T-helper 2 cell (primary cell): ENCODE measurements around the gene HELZ.
"Not testable (repeated sequence)": the region's sequence is repeated elsewhere in the genome, so short reads cannot be mapped to it uniquely, and the experiment has no call there.

ENCODE experiments used
- DNase-seq, 5 experiments: peaks; one replicate each; pipeline versions ENCODE4 v3.0.0 to v3.0.0-alpha.2; 2012 to 2022

HELZ gene

GRCh38 chr17:67142030-67142429, 103.0 kb downstream of the HELZ start:
- DNase-seq = not testable (repeated sequence)

- DNase-seq = no peak
Observed at GRCh38 chr17:67139784-67140665, 105.0 kb downstream of the HELZ start.

GRCh38 chr17:67139289-67139688, 105.7 kb downstream of the HELZ start:
- no peak for DNase-seq

- no peak for DNase-seq
Observed at GRCh38 chr17:67138392-67138791, 106.6 kb downstream of the HELZ start.

GRCh38 chr17:67137860-67138259, 107.1 kb downstream of the HELZ start:
- peak in 2 of 5 experiments; percentile 19 to 47 for DNase-seq

GRCh38 chr17:67137026-67137370, 108.0 kb downstream of the HELZ start:
- no peak for DNase-seq

- no peak for DNase-seq
Observed at GRCh38 chr17:67136191-67137025, 108.6 kb downstream of the HELZ start.

- DNase-seq = no peak
Observed at GRCh38 chr17:67133161-67133560, 111.8 kb downstream of the HELZ start.

- DNase-seq = no peak
Observed at GRCh38 chr17:67132366-67132765, 112.6 kb downstream of the HELZ start.

GRCh38 chr17:67130768-67131167, 114.2 kb downstream of the HELZ start:
- no peak for DNase-seq

- no peak for DNase-seq
Observed at GRCh38 chr17:67129283-67129682, 115.7 kb downstream of the HELZ start.

GRCh38 chr17:67128700-67129099, 116.3 kb downstream of the HELZ start:
- no peak for DNase-seq

- no peak for DNase-seq
Observed at GRCh38 chr17:67127925-67128324, 117.1 kb downstream of the HELZ start.

GRCh38 chr17:67126983-67127382, 118.0 kb downstream of the HELZ start:
- no peak for DNase-seq

GRCh38 chr17:67126543-67126942, 118.5 kb downstream of the HELZ start:
- not testable (repeated sequence) for DNase-seq

- DNase-seq = no peak
Observed at GRCh38 chr17:67125924-67126323, 119.1 kb downstream of the HELZ start.

GRCh38 chr17:67125417-67125816, 119.6 kb downstream of the HELZ start:
- no peak for DNase-seq

- DNase-seq = no peak
Observed at GRCh38 chr17:67124450-67125148, 120.4 kb downstream of the HELZ start.

- no peak for DNase-seq
Observed at GRCh38 chr17:67123699-67124098, 121.3 kb downstream of the HELZ start.

GRCh38 chr17:67121316-67121891, 123.6 kb downstream of the HELZ start:
- no peak for DNase-seq

GRCh38 chr17:67119102-67119501, 125.9 kb downstream of the HELZ start:
- DNase-seq = no peak

- no peak for DNase-seq
Observed at GRCh38 chr17:67116045-67116575, 128.9 kb downstream of the HELZ start.

GRCh38 chr17:67115401-67115800, 129.6 kb downstream of the HELZ start:
- no peak for DNase-seq
